Large intestine (tissue), 3 donors: Measurements from ENCODE around the gene SLC6A11. TPM values are rescaled to one million over a fixed set of nuclear protein-coding genes. Genes with fewer than 3 reads are reported as not detected.

Experiments used
- DNase-seq, 2 donors: peaks; one replicate each; pipeline versions ENCODE4 v3.0.0 to v3.0.0-alpha.2; 2013
- H3K27ac ChIP-seq: one replicate; pipeline ENCODE4 v1.5.1; 2013; ENCODE audit warnings: low read length
- H3K27me3 ChIP-seq: 2 replicates; pipeline ENCODE4 v1.6.1; 2013; ENCODE audit warnings: low read length; ENCODE audit not compliant: control insufficient read depth, insufficient read depth
- H3K36me3 ChIP-seq: 2 replicates; pipeline ENCODE4 v1.6.1; 2013; ENCODE audit warnings: low read length; ENCODE audit not compliant: control insufficient read depth, insufficient read depth
- H3K4me1 ChIP-seq: one replicate; pipeline ENCODE4 v1.6.1; 2013; ENCODE audit warnings: low read length; ENCODE audit not compliant: control insufficient read depth, insufficient read depth
- H3K4me3 ChIP-seq: one replicate; pipeline ENCODE4 v1.5.1; 2013; ENCODE audit warnings: low read length
- H3K9me3 ChIP-seq: one replicate; pipeline ENCODE4 v1.6.1; 2013; ENCODE audit warnings: mild to moderate bottlenecking, low read depth, low read length, moderate library complexity; ENCODE audit not compliant: control insufficient read depth
- WGBS: methylation state at CpG from one replicate; pipeline ENCODE4 v1.1.5; 2013; ENCODE audit warnings: low lambda C conversion rate; ENCODE audit not compliant: insufficient coverage; 5-methylcytosine and 5-hydroxymethylcytosine counted together
- polyA plus RNA-seq: library from polyadenylated mRNA; unstranded; fragments of 120-200 nt; gene quantifications from one replicate; pipeline ENCODE4 v1.2.1, GENCODE V29; 2013

The SLC6A11 gene
- polyA plus RNA-seq, 1 donor: 0.07 TPM

- Histone ChIP-seq H3K4me3 (no peak overlapping the region), H3K27ac (no peak overlapping the region), H3K27me3 (no peaks in the 10 kb centered on the region), H3K36me3 (no peaks in the 10 kb centered on the region), H3K4me1 (no peaks in the 10 kb centered on the region), H3K9me3 (no peaks in the 10 kb centered on the region)
- no CpG with 5 or more reads among the region's 1 CpG for WGBS
- no peak for DNase-seq
These were observed 25.3 kb upstream of the SLC6A11 start for GRCh38 chr3:10790713-10791112.

- WGBS: no CpG with 5 or more reads among the region's 4 CpGs
- no peak for DNase-seq
- H3K27ac ChIP-seq: no peak overlapping the region
- no peaks in the 10 kb centered on the region for H3K9me3 ChIP-seq
- H3K36me3 ChIP-seq: no peaks in the 10 kb centered on the region
- H3K4me3 ChIP-seq: no peak overlapping the region
- H3K4me1 ChIP-seq: no peaks in the 10 kb centered on the region
- no peaks in the 10 kb centered on the region for H3K27me3 ChIP-seq
These were observed 23.8 kb upstream of the SLC6A11 start for GRCh38 chr3:10792208-10792607.

- no peak overlapping the region for H3K4me3 ChIP-seq
- H3K36me3 ChIP-seq: no peaks in the 10 kb centered on the region
- H3K4me1 ChIP-seq: no peaks in the 10 kb centered on the region
- no peak for DNase-seq
- WGBS: 67% methylated on average over 2 of the region's 5 CpGs
- peaks cover 3% of the 10 kb centered on the region for H3K27me3 ChIP-seq
- H3K9me3 ChIP-seq: no peaks in the 10 kb centered on the region
- H3K27ac ChIP-seq: no peak overlapping the region
These were observed 17.2 kb upstream of the SLC6A11 start for GRCh38 chr3:10798600-10799367.

GRCh38 chr3:10804183-10804648, 11.8 kb upstream of the SLC6A11 start:
- H3K36me3 ChIP-seq: no peaks in the 10 kb centered on the region
- no peaks in the 10 kb centered on the region for H3K9me3 ChIP-seq
- no CpG with 5 or more reads among the region's 2 CpGs for WGBS
- no peaks in the 10 kb centered on the region for H3K4me1 ChIP-seq
- no peak overlapping the region for H3K4me3 ChIP-seq
- DNase-seq: no peak
- no peak overlapping the region for H3K27ac ChIP-seq
- H3K27me3 ChIP-seq: no peaks in the 10 kb centered on the region

- no peak overlapping the region for H3K4me3 ChIP-seq
- no peak overlapping the region for H3K27ac ChIP-seq
- H3K9me3 ChIP-seq: no peaks in the 10 kb centered on the region
- H3K4me1 ChIP-seq: no peaks in the 10 kb centered on the region
- DNase-seq: no peak
- no peaks in the 10 kb centered on the region for H3K36me3 ChIP-seq
- no peaks in the 10 kb centered on the region for H3K27me3 ChIP-seq
- no CpG with 5 or more reads among the region's 4 CpGs for WGBS
These were observed 10.0 kb upstream of the SLC6A11 start for GRCh38 chr3:10806006-10806405.

GRCh38 chr3:10808130-10808735, 7.8 kb upstream of the SLC6A11 start:
- Histone ChIP-seq H3K4me3 (no peak overlapping the region), H3K9me3 (no peaks in the 10 kb centered on the region), H3K27ac (no peak overlapping the region), H3K36me3 (no peaks in the 10 kb centered on the region), H3K27me3 (no peaks in the 10 kb centered on the region), H3K4me1 (no peaks in the 10 kb centered on the region)
- DNase-seq: no peak
- 67% methylated on average over 1 of the region's 1 CpG for WGBS

GRCh38 chr3:10808974-10809373, 7.1 kb upstream of the SLC6A11 start:
- H3K27me3 ChIP-seq: no peaks in the 10 kb centered on the region
- no peaks in the 10 kb centered on the region for H3K9me3 ChIP-seq
- H3K4me3 ChIP-seq: no peak overlapping the region
- DNase-seq: no peak
- no peaks in the 10 kb centered on the region for H3K36me3 ChIP-seq
- 100% methylated on average over 2 of the region's 2 CpGs for WGBS
- no peaks in the 10 kb centered on the region for H3K4me1 ChIP-seq
- H3K27ac ChIP-seq: no peak overlapping the region

GRCh38 chr3:10810376-10810775, 5.7 kb upstream of the SLC6A11 start:
- no peaks in the 10 kb centered on the region for H3K9me3 ChIP-seq
- H3K4me1 ChIP-seq: no peaks in the 10 kb centered on the region
- WGBS: no CpG with 5 or more reads among the region's 3 CpGs
- no peak overlapping the region for H3K4me3 ChIP-seq
- H3K36me3 ChIP-seq: no peaks in the 10 kb centered on the region
- H3K27ac ChIP-seq: no peak overlapping the region
- DNase-seq: no peak
- peaks cover 11% of the 10 kb centered on the region for H3K27me3 ChIP-seq

- Histone ChIP-seq H3K4me3 (no peak overlapping the region), H3K4me1 (no peaks in the 10 kb centered on the region), H3K27ac (no peak overlapping the region), H3K36me3 (no peaks in the 10 kb centered on the region), H3K9me3 (no peaks in the 10 kb centered on the region), H3K27me3 (peaks cover 32% of the 10 kb centered on the region)
- no peak for DNase-seq
- no CpG with 5 or more reads among the region's 1 CpG for WGBS
These were observed 2.6 kb upstream of the SLC6A11 start for GRCh38 chr3:10813425-10813824.

GRCh38 chr3:10814623-10815022, 1.4 kb upstream of the SLC6A11 start:
- Histone ChIP-seq H3K36me3 (no peaks in the 10 kb centered on the region), H3K9me3 (no peaks in the 10 kb centered on the region), H3K4me3 (no peak overlapping the region), H3K27me3 (peaks cover 32% of the 10 kb centered on the region), H3K4me1 (no peaks in the 10 kb centered on the region), H3K27ac (no peak overlapping the region)
- WGBS: 60% methylated on average over 2 of the region's 7 CpGs
- no peak for DNase-seq

GRCh38 chr3:10815487-10815886, 541 bp upstream of the SLC6A11 start:
- no peak overlapping the region for H3K4me3 ChIP-seq
- H3K36me3 ChIP-seq: no peaks in the 10 kb centered on the region
- 100% methylated on average over 1 of the region's 10 CpGs for whole genome bisulfite sequencing
- no peaks in the 10 kb centered on the region for H3K9me3 ChIP-seq
- no peak for DNase-seq
- no peaks in the 10 kb centered on the region for H3K4me1 ChIP-seq
- peaks cover 34% of the 10 kb centered on the region for H3K27me3 ChIP-seq
- no peak overlapping the region for H3K27ac ChIP-seq
